ENCODE measurements around the gene CAPN2.
"Not testable (repeated sequence)": the region's sequence is repeated elsewhere in the genome, so short reads cannot be mapped to it uniquely, and the experiment has no call there.

The CAPN2 gene

DNA sequence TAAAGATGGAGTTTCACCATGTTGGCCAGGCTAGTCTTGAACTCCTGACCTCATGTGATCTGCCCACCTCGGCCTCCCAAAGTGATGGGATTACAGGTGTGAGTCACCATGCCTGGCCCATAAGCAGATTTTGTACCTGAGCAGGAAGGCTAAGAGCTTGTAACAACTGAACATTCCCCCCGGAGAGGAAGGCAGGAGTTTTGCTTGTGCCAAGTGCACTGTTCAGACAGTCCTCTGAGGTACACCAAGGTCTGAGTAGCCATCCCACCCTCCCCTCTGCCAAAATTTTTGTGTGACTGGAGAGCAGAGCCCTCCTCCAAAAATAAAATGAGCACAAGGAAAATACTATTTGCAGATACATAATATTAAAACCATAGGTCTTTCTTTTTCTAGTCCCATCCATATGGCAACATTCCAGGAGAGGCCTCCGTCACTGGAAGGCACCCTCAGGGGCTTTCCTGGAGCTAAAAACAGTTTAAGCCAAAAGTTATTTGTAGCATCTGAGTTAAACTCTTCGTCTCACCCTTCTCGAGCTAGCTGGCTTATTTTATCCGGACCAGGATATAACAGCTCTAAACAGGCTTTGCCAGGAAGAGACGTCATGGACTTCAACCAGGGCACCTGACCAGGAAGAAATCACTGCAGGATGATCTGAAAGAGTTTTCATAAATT is 27.2 kb downstream of the CAPN2 start:
- DNase-seq = no peak

DNA sequence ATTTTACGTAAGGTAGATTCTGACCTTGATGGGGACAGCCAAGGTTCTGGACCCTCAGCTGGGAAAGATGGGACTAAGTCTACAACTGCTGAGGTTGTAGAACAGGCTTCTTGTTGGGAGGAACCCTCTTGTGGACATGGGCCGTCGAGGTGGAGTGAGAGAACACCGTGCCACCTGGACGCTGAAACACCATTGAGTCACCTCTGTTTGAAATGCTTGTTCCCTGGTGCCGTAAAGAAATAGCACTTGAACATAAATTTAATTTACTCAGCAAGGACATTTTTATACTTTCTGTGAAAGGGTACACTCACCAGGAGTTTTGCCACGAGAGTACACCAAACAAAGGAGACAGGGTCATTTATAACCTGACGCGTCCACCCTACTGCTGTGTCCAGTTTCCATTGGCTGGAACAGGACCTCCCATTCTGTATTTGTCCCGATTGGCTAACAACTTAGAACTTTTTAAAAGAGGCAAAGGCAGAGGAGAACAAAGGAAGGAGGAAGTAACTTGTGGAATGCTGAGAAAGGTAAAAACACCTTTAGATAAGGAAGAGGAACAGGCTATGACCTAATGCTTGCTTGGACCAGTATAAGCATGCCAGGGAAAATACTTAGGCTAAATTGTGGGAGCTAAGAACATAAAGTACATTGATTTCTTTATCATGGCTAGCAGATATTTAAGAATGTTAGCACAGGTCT is 27.8 kb downstream of the CAPN2 start:
- DNase-seq = not testable (repeated sequence)

DNA sequence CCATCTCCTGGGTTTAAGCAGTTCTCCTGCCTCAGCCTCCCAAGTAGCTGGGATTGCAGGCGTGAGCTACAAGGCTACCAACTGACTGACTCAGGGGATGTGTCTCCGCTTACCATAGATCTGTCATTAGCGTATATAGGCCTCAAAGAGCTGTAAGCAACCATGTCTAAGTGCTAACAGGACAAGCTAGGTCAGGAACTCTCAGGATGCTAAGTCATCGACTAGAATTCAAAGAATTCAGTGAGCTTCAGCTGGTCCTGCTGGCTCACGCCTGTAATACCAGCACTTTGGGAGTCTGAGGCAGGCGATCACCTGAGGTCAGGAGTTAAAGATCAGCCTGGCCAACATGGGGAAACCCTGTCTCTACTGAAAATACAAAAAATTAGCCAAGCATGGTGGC is 29.5 kb downstream of the CAPN2 start:
- DNase-seq = no peak

DNA sequence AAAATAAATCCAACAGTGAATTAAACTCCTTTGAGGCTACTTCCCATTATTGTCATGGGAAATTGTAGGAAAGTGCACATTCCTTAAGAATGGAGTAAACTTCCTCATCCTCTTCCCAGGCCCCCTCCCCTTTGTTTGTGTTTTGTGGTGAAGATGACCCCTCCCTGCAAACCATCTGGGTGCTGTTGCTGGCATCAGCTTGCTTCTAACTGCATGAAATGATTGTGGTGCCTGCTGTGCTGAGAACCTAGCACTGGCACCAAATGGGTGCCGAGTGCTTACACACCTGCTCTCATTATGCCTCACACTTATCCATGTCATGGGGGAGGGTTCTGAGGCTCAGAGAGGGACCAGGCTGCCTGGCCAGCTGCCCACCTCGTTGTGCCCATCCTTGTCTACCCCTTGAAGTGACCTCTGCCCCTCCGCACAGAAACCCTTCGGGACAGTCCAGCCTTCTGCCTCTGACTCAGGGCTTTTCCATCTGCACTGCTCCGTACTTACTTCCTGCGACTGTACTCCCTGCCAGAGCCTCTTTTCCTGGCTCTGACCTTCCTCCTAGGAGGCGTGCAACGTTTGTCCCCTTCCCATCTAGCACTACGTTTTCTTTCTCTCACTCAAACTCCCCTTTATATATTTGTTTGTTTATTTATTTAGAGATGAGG is 30.6 kb downstream of the CAPN2 start:
- DNase-seq = no peak

DNA sequence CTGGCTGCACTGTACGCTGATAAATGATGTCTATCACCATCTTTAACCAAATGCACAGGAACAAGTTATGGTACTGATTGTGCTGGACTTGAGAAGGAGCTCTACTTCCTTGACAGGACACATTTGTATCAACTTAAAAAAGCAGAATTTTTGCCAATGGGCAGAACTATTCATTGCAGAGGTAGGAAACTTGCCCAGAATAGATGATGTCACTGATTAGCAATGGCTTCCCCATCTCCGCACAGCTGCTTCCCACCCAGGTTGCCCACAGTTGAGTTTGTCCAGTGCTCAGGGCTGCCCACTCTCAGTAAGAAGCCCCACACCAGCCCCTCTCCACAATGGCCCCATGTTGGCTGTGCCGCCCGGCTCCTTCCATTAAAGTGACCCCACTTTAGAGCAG is 33.4 kb downstream of the CAPN2 start:
- DNase-seq = no peak

DNA sequence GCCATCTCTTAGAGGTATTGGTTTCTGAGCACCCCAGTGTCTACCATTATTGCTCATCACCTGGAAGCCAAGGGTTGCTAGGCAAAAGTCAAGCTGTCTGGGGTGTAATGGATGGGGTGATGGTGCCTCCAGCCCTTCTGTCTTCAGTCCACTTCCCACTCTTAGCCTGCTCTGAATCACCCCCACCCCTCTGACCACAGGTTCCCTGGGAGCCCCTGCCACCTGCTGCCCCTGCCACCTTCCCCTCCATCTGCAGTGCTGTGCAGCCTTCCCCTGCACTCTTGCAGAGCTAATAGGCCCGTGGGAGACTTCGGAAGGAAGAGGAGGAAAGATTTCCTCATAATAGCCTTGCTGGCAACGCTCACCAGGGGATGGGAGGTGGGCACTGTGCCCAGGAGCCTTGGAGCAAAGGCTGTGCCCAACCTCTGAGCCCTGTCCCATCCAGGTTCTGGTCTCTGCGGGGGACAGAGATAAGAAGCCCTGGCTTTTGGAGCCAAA is 35.5 kb downstream of the CAPN2 start:
- DNase-seq = no peak

DNA sequence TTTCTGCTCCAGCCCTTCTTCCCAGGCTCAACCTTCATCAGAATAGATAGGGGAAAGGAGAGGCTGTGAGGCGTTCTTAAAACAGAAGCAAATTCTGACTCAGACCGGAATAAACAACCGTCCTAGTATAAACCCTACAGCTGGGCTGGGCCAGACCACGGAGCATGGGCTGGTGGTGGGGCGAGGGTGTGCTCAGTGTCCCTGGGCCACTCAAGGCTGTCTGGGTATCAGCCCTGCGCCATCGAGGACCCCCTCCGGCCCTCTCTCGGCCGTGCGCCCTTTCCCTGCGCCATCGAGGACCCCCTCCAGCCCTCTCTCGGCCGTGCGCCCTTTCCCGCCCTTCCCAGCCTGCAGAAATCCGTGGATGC is 36.0 kb downstream of the CAPN2 start:
- DNase-seq = no peak

DNA sequence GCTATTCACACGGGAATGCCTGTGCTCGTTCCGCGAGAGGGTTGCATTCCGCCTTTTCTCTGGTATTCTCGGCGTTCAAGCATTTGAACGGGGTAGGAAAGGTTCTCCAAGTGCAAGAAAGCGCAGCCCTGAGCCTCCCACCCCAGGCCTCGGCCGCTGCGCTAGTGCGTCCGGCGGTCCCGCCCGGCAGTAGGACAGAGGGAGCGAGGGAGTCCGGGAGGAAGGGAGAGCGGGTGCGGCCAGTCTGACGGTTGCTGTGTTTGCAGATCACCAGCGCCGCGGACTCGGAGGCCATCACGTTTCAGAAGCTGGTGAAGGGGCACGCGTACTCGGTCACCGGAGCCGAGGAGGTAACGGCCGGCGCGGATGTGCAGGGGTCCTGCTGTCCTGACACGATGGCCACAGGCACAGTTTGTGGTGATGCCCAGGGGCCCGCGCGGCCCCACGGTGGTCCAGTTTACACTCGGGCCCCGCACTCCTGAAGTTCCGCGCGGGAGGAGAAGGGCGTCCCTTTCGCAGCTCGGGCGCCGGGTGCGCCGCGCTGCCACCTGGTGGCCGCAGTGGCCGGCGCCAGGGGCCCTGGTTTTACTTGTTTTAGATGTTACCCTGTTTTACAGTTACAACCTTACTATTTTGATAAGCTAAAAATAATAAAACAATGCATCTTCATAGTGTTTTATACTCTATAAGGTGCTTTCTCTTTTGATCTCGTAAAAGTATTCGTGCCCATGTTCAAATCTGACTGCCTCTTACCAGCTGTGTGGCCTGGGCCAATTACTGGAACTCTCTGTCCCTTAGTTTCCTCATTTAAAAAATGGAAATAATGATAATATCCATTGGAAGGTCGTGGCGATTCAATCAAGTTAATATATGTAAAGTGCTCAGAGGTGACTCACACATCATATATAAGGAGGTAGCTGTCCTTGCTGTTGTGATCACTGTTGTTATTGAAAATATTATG is 36.7 kb downstream of the CAPN2 start:
- peak; percentile 34 to 73 for DNase-seq

DNA sequence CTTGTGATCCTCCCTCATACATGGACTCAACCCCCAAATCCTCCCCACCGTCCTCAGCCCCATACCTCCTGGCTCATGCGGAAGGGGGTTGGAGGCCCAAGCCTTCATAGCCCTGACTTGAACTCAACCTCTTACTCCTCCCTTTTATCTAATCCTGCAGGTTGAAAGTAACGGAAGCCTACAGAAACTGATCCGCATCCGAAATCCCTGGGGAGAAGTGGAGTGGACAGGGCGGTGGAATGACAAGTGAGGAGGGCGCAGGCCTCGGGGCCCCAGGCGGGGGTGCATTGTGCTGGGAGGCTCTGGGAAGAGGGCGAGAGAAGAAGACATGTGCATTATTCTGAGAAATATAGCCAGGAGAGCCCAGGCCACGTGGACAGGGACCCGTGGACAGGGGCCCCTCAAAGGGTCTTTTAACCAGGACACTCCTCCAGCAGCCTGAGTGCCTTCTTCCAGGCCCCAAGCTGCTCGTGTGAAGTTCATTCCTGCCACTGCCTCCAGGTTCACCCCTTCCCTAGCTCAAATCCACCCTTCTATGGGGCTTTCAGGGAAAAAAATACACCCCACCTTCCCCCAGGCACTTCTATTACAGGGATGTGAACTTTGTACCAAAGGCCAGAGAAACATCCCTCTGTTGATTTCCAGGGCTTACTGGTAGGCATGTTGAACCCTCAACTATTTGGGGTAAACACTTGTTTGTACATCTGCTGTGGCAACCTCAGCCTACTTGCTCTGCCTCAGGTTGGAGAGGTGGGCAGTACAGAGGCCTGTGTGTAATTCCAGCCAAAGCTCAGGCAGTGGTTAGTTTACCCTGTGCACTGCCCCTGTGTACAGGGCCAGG is 38.6 kb downstream of the CAPN2 start:
- DNase-seq = no peak

DNA sequence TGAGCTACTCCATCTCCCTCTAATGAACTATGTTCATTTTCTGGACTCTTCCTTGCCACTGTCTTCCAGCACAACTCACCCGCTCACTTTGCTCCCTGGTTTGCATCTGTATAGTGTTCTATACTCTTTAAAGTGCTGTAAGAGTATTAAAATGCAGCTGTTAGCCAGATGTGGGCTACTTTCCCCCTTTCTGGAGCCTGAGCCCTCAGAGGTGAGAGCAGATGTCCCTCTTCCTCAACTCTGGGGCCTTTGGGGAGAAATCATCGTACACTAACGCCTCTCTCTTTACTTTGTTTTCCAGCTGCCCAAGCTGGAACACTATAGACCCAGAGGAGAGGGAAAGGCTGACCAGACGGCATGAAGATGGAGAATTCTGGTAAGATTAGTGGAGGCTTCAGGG is 39.4 kb downstream of the CAPN2 start:
- no peak for DNase-seq

DNA sequence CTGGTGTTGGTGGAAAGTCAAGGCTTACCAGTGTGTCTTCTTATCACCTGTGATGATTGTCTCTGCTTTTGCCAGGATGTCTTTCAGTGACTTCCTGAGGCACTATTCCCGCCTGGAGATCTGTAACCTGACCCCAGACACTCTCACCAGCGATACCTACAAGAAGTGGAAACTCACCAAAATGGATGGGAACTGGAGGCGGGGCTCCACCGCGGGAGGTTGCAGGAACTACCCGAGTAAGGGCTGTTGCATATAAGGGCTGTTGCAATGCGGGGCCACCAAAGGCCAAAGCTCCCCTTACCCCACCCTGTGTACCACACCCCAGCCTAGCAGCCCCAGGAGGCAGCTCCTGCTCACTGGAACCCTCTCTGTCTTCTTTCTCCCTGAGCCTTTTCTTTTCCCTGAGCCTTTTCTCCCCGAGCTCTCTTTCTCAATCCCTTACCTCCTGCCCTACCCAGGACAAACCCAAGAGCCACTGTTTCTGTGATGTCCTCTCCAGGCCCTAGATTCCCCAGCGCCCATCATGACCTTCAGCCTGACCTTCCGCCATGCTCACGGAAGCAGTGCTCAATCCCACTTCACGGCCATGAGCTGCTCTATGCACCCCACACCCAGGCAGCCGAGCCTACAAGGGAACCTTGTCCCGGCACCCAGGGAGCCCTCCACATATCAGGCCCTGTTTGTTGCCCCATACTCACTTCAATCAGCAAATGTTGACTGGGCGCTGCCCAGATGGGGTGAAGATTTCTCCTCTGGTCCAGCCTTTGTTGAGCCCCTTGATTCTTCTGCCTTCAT is 40.6 kb downstream of the CAPN2 start:
- DNase-seq = no peak

DNA sequence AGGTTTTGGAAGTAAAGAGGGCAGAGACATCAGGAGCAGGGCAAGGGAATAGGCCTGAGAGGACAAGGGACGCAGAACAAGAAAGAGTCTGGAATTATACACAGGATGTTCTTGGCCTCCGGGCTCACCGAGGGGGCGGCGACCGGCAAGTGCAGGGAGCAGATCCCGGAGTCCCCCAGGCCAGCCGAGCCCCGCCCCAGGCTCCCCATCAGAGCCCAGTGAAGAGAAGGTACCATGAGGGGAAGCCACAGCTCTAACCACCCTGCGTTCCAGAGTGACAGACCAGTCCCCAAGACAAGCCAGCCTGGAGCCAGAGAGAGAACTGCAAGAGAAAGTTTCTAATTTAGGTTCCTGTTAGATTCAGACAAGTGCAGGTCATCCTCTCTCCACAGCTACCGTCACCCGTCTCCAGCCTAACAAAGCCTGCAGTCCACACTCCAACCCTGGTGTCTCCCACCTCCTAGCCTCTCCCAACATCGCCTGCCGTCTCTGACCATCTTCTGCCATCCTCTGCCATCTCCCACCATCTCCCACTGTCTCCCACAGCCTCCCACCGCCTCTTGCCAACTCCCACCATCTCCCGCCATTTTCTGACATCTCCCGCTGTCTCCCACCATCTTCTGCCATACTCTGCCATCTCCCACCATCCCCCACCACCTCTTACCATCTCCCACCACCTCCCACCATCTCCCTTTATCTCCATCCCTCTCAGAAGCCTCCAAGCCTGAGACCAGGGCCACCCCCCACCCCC is 42.5 kb downstream of the CAPN2 start:
- no peak for DNase-seq

DNA sequence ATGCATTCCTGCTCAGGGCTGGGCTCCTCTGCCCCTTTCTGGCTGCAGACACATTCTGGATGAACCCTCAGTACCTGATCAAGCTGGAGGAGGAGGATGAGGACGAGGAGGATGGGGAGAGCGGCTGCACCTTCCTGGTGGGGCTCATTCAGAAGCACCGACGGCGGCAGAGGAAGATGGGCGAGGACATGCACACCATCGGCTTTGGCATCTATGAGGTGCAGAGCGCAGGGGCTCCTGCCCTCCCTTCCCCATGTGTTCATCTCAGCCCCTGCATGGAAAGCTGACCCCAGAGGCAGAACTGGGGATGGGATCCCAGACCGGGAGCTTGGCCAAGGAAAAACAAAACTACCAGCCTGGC is 43.1 kb downstream of the CAPN2 start:
- DNase-seq = no peak

DNA sequence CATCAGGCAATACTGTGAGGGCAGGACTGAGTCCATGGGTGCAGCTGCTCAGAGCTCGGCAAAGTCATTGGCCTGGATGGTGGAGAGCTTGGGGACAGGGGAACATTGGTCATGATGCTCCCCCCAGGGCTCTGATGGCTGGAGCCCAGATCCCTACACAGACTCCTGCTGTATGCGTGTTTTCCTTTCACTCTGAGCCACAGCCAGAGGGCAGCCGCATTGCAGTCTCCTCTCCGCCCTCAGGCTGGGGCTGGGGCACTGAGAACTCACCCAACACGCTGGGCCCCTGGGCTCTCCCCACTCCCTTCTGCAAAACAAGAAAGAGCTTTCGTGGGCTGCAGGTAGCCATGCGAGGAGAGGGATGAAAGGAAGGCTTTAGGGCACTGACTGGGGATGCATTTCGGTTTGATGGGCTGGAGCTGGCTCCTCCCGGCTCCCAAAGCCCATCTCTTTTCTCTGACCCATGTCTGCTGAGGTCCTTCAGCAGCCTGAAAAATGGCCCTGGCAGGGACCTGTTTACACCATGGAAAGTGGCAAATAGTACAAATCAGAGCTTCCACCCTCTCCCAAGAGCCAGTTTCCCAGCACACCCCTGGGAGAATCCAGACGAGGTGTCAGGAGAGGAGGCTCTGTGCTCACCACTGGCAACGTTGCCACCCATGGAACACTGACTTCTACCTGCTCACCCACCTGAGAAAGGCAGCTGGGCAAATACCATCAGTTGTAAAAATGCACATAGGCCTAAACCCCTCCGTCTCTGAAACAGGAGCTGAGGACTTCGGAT is 43.8 kb downstream of the CAPN2 start:
- DNase-seq = peak; percentile 71 to 84

DNA sequence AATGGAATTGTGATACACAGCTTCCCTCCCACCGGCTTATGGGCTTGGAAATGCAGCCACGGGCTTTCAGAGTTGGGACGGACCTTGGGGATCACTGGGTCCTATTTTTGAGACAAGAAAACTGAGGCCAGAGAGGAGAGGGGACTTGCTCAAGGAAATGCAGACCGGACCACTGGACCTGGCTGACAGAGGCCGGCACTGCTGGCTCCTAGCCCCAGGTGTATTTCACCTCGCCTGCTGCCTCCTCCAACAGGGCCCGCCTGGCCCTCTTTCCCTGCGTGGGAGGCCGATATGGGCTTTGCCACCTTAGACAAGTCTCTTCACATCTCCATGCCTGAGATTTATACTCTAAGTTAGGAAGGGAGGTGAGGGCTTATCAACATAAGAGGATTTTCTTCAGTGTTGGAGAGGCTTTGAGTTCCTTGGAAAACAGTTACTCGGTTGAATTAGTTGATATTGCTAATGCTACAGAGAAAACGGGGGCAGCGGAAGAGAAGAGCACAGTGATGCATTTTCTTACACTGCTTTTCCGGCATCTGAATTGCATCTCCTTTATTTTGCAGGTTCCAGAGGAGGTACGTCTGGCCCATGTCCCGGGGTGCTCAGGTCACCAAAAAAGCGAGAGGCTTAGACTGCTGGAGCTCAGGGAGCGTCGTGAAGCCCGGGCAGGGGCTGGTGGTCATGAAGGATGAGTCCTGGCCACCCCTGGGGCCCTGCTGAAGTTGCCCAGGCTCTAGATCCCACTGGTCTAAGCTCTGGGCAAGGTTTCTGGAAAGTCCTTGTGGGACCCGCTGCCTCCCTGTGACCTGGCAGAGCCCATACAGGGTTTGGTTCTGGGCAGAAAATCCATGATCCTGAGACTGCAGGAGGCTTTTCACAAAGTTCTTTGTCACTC is 44.7 kb downstream of the CAPN2 start:
- no peak for DNase-seq

DNA sequence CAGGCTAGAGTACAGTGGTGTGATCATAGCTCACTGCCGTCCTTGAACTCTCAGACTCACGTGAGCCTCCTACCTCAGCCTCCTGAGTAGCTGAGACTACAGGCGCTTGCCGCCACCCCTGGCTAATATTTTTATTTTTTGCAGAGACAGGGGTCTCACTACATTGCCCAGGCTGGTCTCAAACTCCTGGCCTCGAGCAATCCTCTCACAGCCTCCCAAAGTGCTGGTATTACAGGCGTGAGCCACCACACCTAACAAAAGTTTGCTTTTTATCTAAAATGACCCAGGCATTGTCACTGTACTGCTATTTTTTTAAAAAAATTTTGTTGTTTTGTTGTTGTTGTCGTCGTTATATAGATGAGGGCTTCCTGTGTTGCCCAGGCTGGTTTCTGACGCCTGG is 46.4 kb downstream of the CAPN2 start:
- DNase-seq = no peak

DNA sequence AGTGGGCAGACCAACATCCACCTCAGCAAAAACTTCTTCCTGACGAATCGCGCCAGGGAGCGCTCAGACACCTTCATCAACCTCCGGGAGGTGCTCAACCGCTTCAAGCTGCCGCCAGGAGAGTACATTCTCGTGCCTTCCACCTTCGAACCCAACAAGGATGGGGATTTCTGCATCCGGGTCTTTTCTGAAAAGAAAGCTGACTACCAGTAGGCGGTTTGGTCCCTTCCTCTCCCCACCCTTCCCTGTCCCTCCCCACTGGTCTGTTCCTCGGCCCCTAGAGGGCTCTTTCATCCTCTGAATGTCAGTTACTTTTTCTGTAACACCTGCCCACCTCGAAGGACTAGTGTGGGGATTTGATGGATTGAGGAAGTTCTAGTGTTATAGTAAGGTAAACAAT is 46.9 kb downstream of the CAPN2 start:
- DNase-seq = no peak

DNA sequence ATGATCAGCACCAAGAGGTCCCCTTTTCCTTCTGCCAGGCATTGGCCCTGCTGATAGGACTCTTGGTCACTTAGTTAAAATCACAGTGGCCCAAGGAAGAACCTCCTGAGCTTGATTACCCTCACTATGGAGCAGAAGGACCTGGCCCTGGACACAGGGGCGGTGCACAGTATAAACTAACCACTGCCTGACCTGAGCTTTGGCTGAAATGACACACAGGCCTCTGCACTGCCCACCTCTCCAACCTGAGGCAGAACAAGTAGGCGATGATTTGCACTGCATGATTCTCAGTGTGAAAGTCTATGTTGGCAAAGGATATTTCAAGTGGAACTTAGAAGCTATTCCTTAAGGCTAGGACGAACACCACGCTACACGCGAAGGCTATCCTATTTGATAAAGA is 48.5 kb downstream of the CAPN2 start:
- no peak for DNase-seq

DNA sequence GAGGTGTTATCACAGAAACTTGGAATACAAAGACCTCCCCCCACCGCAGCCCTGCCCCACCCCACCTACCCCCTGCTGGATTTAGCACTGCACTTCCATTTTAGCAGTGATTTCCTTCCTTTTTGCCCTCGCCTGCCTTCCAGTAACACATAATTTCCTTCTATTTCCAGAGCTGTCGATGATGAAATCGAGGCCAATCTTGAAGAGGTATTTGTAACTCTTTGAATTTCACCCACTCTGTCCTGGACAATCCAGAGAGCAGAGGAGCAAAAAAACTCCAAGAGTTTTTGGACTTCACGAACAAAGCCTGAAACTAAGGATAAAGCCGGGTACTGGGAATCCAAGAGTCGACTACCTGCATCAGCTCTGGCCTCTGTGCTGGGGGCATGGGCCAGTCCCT is 49.1 kb downstream of the CAPN2 start:
- no peak for DNase-seq

All from hippocampal formation (tissue), 2 donors.